M059J (cell line): ENCODE results near the gene ANOS1. TPM values are rescaled to one million over a fixed set of nuclear protein-coding genes. Genes with fewer than 3 reads are reported as not detected.
"Not testable (repeated sequence)": the region's sequence is repeated elsewhere in the genome, so short reads cannot be mapped to it uniquely, and the experiment has no call there.

ENCODE experiments used
- DNase-seq: peaks from one replicate; pipeline ENCODE4 v3.0.0-alpha.2; 2012; ENCODE audit warnings: low read depth
- total RNA-seq: library from RNA; depleted of rRNA; stranded (reverse); fragments of >200 nt; shearing (Covaris generic); gene quantifications from 2 replicates; pipeline ENCODE4 v1.2.3, GENCODE V29; 2014; rRNA removed

The ANOS1 gene
- total RNA-seq, 1 experiment from 2014 or later, result 1.0 TPM

DNA sequence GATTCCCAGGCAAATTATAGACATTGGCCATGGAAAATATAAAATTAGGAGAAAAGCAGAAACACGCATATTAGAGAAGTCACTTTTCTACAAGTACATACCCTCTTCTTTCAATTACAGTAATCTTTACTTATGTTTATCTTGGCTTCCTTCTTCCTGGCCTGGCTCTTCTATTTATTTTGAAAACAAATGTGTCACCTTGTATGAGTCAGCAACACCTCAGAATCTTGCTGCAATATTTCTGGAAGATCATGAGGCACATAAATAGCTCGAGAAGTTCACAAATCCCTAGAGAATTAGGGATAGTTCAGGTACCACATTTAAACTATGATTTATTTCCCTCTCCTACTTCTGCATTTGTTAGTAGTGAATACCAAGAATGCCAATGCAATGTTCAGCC is 124.6 kb downstream of the ANOS1 start:
- peak; percentile 18 for DNase-seq

DNA sequence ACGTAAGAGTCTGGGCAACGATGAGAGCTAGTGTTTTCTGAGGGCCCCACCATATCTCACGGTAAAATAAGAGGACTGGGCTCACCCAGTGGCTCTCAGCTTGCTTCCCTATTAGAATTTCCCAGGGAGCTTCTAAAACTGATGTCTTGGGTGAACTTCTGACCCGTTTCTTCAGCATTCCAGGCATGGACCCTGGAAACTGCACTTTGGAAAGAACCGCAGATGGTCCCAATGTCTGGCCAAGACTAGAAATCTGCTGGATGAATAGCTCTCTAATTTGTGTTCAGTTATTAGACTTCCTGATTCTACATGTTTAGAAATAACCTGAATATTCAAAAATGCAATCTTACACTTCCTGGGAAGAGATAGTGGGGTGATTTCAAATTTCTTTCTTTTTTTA is 127.8 kb downstream of the ANOS1 start:
- no peak for DNase-seq

DNA sequence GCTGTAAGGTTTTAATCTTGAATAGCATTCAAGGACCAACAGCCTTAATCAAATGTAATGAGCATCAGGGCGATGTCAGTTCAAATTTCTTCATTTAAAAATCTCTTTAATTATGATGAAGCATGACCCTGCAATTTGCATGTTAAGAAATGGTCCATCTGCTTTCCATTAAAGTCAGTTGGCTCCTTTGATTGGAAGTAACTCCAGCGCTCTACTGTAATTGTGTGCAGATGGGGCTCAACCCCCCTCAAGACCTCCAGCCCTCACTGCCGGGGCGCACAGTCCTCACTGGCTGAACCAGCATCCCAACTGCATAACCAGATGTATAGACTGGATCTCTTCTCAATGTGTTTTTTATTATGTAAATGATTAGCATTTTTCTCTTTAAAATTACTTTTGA is 140.4 kb downstream of the ANOS1 start:
- DNase-seq, result no peak

DNA sequence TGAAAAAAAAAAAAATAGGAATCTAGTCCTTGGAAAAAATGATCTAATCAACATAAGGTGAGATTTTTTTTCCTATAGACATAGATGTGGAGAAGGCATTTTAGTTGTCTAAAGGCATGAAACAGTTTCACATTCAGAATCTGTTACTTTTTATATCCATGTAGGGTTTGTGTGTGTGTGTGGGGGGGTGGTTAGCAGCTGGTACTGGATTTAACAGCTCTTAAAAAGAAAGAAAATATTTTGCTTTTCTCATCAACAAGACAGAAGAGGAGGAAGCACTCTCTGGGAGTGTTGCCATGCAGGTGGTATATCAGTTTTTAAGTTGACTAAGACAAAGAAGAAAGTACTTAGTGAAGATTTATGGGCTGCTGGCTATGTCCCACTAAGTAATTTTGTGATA is 145.0 kb downstream of the ANOS1 start:
- DNase-seq, result no peak

DNA sequence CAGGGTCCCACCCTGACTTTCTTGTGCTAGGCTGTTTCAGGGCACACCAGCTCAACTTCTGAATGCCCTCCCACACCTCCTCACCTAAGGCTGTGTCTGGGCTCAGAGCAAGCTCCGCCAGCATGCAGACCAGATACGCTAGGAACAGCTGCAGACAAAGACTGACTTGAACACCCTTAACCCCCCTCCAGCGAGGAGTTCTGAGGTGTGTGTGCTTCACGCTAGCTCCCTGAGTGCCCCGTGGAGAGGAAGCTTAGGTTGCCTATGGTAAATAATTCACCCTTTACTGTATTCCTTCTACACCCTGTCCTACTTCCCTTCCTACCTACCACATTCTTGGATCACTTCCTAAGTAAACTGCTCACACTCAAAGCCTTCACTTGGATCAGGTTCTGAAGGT is 152.3 kb downstream of the ANOS1 start:
- no peak for DNase-seq

DNA sequence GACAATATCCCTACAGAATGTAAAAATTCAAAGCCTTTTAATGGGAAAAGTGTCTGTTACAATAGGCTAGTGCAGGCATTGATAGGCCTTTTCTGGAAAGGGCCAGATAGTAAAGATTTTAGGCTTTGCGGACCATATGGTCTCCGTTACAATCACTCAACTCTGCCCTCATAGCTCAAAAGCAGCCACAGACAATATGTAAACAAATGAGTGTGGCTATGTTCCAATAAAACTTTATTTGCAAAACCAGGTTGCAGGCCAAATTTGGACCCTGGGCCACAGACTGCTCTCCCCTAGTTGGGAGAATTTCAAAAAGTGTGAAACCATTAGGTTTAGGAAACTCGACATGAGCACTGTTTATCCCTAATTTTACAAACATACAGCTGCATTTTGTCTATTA is 155.1 kb downstream of the ANOS1 start:
- no peak for DNase-seq

DNA sequence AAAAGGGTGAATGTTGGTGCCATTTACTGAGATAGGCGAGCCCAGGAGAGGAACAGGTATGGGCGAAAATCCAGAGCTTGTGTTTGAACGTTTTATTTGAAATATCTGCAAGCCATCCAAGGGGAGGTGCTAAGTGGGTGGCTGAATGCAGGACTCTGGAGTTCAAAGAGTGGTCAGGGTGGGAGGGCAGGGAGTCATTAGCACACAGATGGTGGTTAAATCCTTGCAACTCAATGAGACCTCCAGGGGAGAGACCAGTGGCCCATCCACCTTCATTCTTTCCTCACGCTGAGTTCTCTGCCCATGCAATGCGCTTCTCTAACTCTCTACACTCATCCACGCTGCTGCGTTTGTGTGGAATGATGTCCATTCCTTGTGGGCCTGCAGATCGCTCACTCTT is 166.2 kb downstream of the ANOS1 start:
- DNase-seq, result no peak

DNA sequence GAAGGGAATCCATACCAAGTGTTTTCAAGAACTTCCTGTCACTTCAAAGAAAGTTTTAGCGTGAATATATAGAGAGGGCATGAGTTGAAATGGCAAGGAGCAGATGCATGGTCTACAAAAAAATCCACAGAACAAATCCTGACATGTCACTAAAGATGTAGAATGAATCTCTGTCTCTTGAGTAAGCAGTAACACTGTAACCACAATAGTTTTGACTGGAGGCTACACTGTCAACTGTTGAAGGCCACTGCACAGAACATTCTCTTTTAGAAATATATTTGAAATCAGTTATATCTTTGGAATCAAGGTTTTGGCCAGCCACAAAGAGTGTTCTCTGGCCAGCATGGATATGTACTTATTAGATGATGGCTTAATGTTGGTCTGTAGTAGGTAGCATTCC is 183.5 kb downstream of the ANOS1 start:
- DNase-seq, result no peak

DNA sequence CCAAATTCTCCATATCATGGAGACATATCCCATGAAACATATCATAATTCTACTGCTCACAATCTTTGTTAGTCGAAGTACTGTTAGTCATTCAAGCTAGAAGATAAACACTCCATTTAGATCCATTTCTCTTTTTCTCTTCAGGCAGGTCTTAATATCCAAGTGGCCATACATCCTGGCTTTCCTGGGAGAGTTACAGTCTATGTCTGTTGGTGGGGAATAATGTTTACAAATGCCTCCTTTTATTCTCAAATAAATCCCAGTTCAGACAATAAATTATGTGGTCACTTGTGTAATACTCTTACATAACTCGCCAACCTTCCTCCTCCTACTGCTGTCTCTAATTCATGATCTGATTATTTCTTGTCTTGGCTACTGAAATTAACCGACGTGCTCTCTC is 185.2 kb downstream of the ANOS1 start:
- no peak for DNase-seq

DNA sequence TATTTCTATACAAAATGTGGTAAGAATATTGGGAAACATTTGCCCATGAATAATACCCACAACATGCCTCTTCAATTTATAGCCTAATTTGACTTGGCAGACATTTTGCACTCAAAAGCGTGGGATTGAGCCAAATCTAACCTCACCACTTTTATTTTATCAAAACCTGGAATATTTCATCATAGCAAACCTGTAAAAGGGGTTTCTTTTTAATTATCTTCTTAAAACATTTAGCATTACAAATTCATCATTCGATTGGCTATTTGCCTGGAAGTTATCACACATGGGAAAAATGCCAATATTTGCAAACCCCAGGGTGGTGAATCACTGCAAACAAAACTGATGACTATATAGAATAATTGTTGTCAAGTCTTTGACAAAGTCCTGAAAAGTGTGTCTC is 211.1 kb downstream of the ANOS1 start:
- DNase-seq, result no peak

DNA sequence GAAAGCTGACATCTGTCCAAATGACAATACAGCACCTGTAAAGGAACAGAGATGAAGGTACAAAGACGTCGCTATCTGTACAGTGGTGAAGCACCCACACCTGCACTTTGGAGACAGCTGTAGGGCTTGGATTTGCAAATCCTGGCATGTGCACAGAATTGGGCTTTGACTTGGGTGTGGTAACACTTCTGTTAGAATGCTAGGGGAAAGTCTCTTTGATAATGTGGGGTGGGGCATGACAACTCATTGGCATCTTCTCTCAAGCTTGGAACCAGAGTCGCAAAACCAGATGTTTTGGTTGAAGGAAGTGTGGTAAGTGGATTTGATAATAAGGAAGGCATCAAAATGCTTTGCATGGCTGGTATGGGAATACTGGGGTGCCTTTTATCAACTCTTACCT is 211.8 kb downstream of the ANOS1 start:
- no peak for DNase-seq

DNA sequence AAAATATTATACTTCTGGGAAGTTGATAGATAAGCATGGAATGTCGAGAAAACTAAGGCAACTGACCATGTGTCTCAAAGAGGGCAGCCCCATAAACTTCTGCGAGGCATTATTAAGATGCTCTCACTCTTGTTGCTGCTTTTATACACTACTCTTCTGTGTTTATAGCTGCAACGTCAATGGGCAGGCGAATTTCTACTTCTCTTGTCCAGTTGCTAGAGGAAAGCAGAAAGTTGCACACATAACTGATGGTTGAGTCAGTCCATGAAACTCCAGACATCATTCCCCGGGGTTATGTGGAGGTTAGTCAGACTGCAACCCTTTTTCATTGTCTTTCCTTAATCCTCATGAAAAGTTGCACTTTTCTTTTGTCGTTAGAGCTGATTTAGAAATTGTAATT is 227.5 kb downstream of the ANOS1 start:
- DNase-seq, result peak; percentile 36

DNA sequence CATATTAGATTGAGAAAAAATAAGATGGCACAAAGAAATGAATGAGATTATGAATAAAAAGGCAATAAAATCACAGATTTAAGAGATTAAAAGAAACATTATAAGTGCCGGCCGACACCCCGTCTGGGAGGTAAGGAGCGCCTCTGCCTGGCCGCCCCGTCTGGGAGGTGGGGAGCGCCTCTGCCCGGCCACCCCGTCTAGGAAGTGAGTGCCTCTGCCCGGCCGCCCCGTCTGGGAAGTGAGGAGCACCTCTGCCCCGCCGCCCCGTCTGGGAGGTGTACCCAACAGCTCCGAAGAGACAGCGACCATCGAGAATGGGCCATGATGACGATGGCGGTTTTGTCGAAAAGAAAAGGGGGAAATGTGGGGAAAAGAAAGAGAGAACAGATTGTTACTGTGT is 229.8 kb downstream of the ANOS1 start:
- DNase-seq, result not testable (repeated sequence)

DNA sequence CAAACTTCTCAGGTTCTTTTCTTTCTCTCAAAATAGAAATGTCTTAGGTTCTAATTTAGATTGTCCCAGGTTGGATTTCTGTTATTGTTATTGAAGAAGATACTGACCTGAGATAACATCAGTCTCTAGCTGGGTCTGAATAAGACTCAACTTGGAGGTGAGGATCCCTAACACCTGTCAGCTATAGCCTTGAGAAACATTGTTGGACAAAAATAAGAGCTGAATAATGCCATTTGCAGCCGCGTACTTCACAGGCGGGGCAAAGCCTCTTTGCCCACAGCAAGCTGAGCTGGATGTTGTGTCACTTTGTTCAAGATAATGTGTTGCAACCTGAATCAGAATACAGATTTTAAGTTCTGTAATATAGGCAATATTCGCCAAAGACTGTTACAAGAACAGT is 231.7 kb downstream of the ANOS1 start:
- DNase-seq, result no peak

DNA sequence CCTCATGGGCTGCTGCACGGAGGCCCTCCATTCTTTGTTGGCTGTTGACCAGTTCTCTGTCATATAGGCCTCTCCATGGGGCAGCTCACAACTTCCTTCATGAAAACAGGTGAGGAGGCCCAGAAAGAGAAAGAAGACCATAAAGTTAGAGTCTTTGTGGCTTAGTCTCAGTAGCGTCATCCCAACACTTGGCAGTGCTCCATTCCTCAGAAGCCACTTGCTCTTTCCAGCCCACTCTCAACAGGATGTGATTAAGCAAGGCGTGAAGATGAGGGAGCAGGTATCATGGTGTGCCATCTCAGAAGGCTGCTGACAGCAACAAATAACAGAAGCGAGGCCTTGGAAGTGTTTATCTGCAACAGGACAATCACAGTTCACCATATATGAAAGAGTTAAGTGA is 236.9 kb downstream of the ANOS1 start:
- peak; percentile 1 for DNase-seq

DNA sequence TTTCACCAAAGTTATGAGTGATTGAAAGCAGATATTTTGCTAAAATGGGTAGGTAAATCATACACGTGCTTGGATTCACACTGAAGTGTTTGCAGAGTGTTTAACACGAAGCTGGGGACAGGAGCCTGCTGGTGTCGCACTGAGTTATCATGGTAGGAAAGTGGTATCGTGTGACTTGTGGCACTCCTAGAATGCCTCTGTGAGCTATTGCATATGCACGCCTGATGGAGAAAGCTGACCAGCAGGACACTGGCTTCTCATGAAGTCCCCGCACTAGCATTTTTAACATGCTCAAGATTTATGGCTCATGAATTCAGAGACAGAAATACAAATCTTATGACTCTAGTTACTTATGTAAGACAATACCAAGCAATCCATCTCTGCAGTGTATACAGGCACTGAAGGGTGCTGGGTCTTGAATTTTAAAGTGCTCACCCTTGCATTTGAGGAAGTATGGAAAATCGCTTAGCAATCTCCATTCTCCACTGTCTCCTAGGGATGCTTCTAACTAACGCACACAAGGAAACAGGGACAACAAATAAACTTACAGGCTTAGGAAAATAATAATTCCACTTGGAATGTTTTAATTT is 247.5 kb downstream of the ANOS1 start:
- DNase-seq, result no peak

Other genes with a start within 250 kb of the ANOS1 start
- gene FAM9A, start 69.2 kb upstream of the ANOS1 start, total RNA-seq, result not detected in 2 replicates